ENCODE data around the gene CFAP157.

The CFAP157 gene

GRCh38 chr9:127729522-127730256, 22.9 kb downstream of the CFAP157 start:
- no peak for TF ChIP-seq CTCF (IDR thresholded peaks at IDR 0.05; ENCODE audit: borderline replicate concordance, insufficient read depth, low read depth, low read length)
- no peak overlapping the region for H3K4me3 ChIP-seq (ENCODE audit: low read depth, low read length)

GRCh38 chr9:127730262-127730661, 23.5 kb downstream of the CFAP157 start:
- no peak overlapping the region for H3K4me3 ChIP-seq (ENCODE audit: low read depth, low read length)
- no peak for TF ChIP-seq CTCF (IDR thresholded peaks at IDR 0.05; ENCODE audit: borderline replicate concordance, insufficient read depth, low read depth, low read length)

GRCh38 chr9:127730799-127731410, 24.1 kb downstream of the CFAP157 start:
- H3K4me3 ChIP-seq (ENCODE audit: low read depth, low read length) = no peak overlapping the region
- TF ChIP-seq CTCF (IDR thresholded peaks at IDR 0.05; ENCODE audit: borderline replicate concordance, insufficient read depth, low read depth, low read length) = no peak

- H3K4me3 ChIP-seq (ENCODE audit: low read depth, low read length) = no peak overlapping the region
- TF ChIP-seq CTCF (IDR thresholded peaks at IDR 0.05; ENCODE audit: borderline replicate concordance, insufficient read depth, low read depth, low read length) = no peak
Observed at GRCh38 chr9:127731938-127732337, 25.1 kb downstream of the CFAP157 start.

- no peak for TF ChIP-seq CTCF (IDR thresholded peaks at IDR 0.05; ENCODE audit: borderline replicate concordance, insufficient read depth, low read depth, low read length)
- H3K4me3 ChIP-seq (ENCODE audit: low read depth, low read length) = no peak overlapping the region
Observed at GRCh38 chr9:127732444-127732843, 25.7 kb downstream of the CFAP157 start.

- no peak for TF ChIP-seq CTCF (IDR thresholded peaks at IDR 0.05; ENCODE audit: borderline replicate concordance, insufficient read depth, low read depth, low read length)
- H3K4me3 ChIP-seq (ENCODE audit: low read depth, low read length) = no peak overlapping the region
Observed at GRCh38 chr9:127733614-127734013, 26.8 kb downstream of the CFAP157 start.

GRCh38 chr9:127734247-127734746, 27.5 kb downstream of the CFAP157 start:
- 0 out of 2 replicates have a peak, but pooled peaks have one; percentile 94 for TF ChIP-seq CTCF (IDR thresholded peaks at IDR 0.05; ENCODE audit: borderline replicate concordance, insufficient read depth, low read depth, low read length)
- H3K4me3 ChIP-seq (ENCODE audit: low read depth, low read length) = peak overlapping the region; percentile 63

Measured in GM12875 (cell line).